Liver (tissue), 9 donors: ENCODE data around the gene FRAS1. TPM values are rescaled to one million over a fixed set of nuclear protein-coding genes. Genes with fewer than 3 reads are reported as not detected.

Source experiments
- DNase-seq: peaks from one replicate; pipeline ENCODE4 v3.0.0-alpha.2; 2017; ENCODE audit warnings: low spot score
- H3K27ac ChIP-seq, 2 donors: one replicate each; pipeline ENCODE4 v1.7.0; 2013; ENCODE audit warnings: inconsistent platforms in 2 of 2, low read length in 2 of 2, control low read depth in 1 of 2, low read depth in 1 of 2, mild to moderate bottlenecking in 1 of 2
- H3K27me3 ChIP-seq, 4 donors: one replicate each; pipeline versions ENCODE4 v1.6.1 to v1.7.0; 2013; ENCODE audit warnings: low read length in 3 of 4, inconsistent platforms in 1 of 4, mild to moderate bottlenecking in 1 of 4, moderate library complexity in 1 of 4; ENCODE audit not compliant: control insufficient read depth in 4 of 4, insufficient read depth in 4 of 4
- H3K36me3 ChIP-seq, 4 donors: one replicate each; pipeline versions ENCODE4 v1.6.1 to v1.7.0; 2013; ENCODE audit warnings: low read length in 3 of 4, mild to moderate bottlenecking in 3 of 4, low read depth in 1 of 4, moderate library complexity in 1 of 4; ENCODE audit not compliant: control insufficient read depth in 4 of 4, insufficient read depth in 3 of 4
- H3K4me1 ChIP-seq, 4 donors: one replicate each; pipeline versions ENCODE4 v1.6.1 to v1.7.0; 2013; ENCODE audit warnings: low read length in 3 of 4, mild to moderate bottlenecking in 3 of 4, moderate library complexity in 1 of 4; ENCODE audit not compliant: control insufficient read depth in 4 of 4, insufficient read depth in 4 of 4
- H3K4me3 ChIP-seq, 3 donors: one replicate each; pipeline versions ENCODE4 v1.6.1 to v1.7.0; 2013; ENCODE audit warnings: low read length in 3 of 3, control low read depth in 1 of 3, low read depth in 1 of 3, mild to moderate bottlenecking in 1 of 3
- H3K9ac ChIP-seq, 2 donors: one replicate each; pipeline ENCODE4 v1.7.0; 2013; ENCODE audit warnings: low read length in 2 of 2, mild to moderate bottlenecking in 2 of 2, moderate library complexity in 2 of 2, control low read depth in 1 of 2, low read depth in 1 of 2
- H3K9me3 ChIP-seq, 4 donors: one replicate each; pipeline versions ENCODE4 v1.6.1 to v1.7.0; 2013; ENCODE audit warnings: low read length in 3 of 4; ENCODE audit not compliant: control insufficient read depth in 4 of 4
- CTCF ChIP-seq: fragments of 150-350 bp; IDR thresholded peaks from 2 replicates; pipeline ENCODE4 v1.5.1; 2017; ENCODE audit warnings: improper control_type of control experiment, low read depth, low read length; ENCODE audit not compliant: missing input control
- FOXA1 ChIP-seq: IDR thresholded peaks from 2 replicates; pipeline ENCODE4 v1.6.1; 2016; ENCODE audit warnings: antibody characterized with exemption
- FOXA2 ChIP-seq: IDR thresholded peaks from 2 replicates; pipeline ENCODE4 v1.6.1; 2016; ENCODE audit warnings: antibody characterized with exemption
- GABPA ChIP-seq, 2 donors: IDR thresholded peaks in 1 of 2; conservative IDR thresholded peaks in 1 of 2; 2 replicates each; pipeline ENCODE4 v1.6.1; 2016; ENCODE audit warnings: antibody characterized with exemption in 2 of 2, mild to moderate bottlenecking in 1 of 2, moderate library complexity in 1 of 2
- HNF4A ChIP-seq, 2 donors: conservative IDR thresholded peaks; 2 replicates each; pipeline ENCODE4 v1.6.1; 2016; ENCODE audit warnings: antibody characterized with exemption in 2 of 2, mild to moderate bottlenecking in 2 of 2
- HNF4G ChIP-seq: IDR thresholded peaks from 2 replicates; pipeline ENCODE4 v1.6.1; 2016; ENCODE audit warnings: antibody characterized with exemption
- NR2F2 ChIP-seq: IDR thresholded peaks from 2 replicates; pipeline ENCODE4 v1.6.1; 2016; ENCODE audit warnings: antibody characterized with exemption
- RXRA ChIP-seq, 2 donors: IDR thresholded peaks; 2 replicates each; pipeline ENCODE4 v1.6.1; 2017 to 2018; ENCODE audit warnings: antibody characterized with exemption in 2 of 2, mild to moderate bottlenecking in 1 of 2
- TAF1 ChIP-seq: conservative IDR thresholded peaks from 2 replicates; pipeline ENCODE4 v1.6.1; 2016; ENCODE audit warnings: antibody characterized with exemption, mild to moderate bottlenecking
- YY1 ChIP-seq: IDR thresholded peaks from 2 replicates; pipeline ENCODE4 v1.6.1; 2016; ENCODE audit warnings: antibody characterized with exemption, mild to moderate bottlenecking
- ZBTB33 ChIP-seq: IDR thresholded peaks from 2 replicates; pipeline ENCODE4 v1.6.1; 2016; ENCODE audit warnings: antibody characterized with exemption
- WGBS: extraction: QIAGEN DNeasy Blood & Tissue Kit; methylation state at CpG from one replicate; pipeline ENCODE4 v1.1.7; 2013; 5-methylcytosine and 5-hydroxymethylcytosine counted together
- polyA plus RNA-seq, 2 donors: library from polyadenylated mRNA; stranded (reverse) in 1 of 2; unstranded in 1 of 2; fragments of 200-250 nt in 1 of 2; fragments of >200 nt in 1 of 2; fragmentation: Nextera tagmentation in 1 of 2; extraction: Ambion mirVana in 1 of 2; gene quantifications; one replicate each; pipeline versions ENCODE4 v1.2.1 to v1.2.3, GENCODE V29; 2013 to 2015
- total RNA-seq, 2 donors: library from RNA; depleted of rRNA; stranded (reverse); fragments of >200 nt; gene quantifications; one replicate each; pipeline ENCODE4 v1.2.3, GENCODE V29; 2014
- donor health status: healthy.
- donor health status: healthy.
- donor health status: healthy.
- donor health status: healthy.
- donor health status: healthy.

The FRAS1 gene
- total and polyA plus RNA-seq, 4 donors = 0.08 to 6.0 (median 1.1) TPM

DNA sequence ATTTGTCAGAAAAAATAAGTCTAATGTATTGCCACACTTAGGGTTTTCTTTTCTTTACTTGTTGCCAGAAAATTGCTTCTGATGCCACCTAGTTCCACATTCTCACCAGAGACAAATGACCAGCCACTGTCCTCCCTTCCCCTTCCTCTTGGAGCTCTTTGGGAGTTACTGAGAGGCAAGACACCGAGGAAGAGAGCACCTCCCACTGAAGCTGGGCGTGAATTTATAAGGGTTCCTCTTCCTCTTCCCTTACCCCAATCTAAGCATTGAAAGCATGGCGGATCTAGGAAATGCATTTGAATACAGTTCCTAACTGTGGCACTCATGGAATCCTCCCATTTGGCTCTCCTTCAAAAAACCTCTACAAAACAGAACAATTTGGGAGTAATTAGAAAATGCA lies 524.5 kb downstream of the FRAS1 start:
- Histone ChIP-seq H3K9me3 (no peaks in the 10 kb centered on the region), H3K9ac (no peak overlapping the region), H3K4me3 (no peak overlapping the region), H3K4me1 (no peaks in the 10 kb centered on the region), H3K36me3 (no peaks in the 10 kb centered on the region), H3K27ac (no peak overlapping the region), H3K27me3 (no peaks in the 10 kb centered on the region)
- no peak for DNase-seq
- 87% methylated on average over 3 of the region's 3 CpGs for WGBS
- TF ChIP-seq RXRA (IDR thresholded peaks at IDR 0.05) (no peak), ZBTB33 (no peak), FOXA2 (no peak), TAF1 (no peak)

- Histone ChIP-seq H3K9me3 (no peaks in the 10 kb centered on the region), H3K27me3 (no peaks in the 10 kb centered on the region), H3K9ac (no peak overlapping the region), H3K4me1 (no peaks in the 10 kb centered on the region), H3K36me3 (peaks cover 0 to 2% (median 0%) of the 10 kb centered on the region in 4 donors), H3K27ac (no peak overlapping the region), H3K4me3 (no peak overlapping the region)
- WGBS = 58% methylated on average over 4 of the region's 4 CpGs
- TF ChIP-seq RXRA (IDR thresholded peaks at IDR 0.05) (peak in 1 of 2 donors; percentile 74), NR2F2 (no peak)
- no peak for DNase-seq
These were observed 527.9 kb downstream of the FRAS1 start for GRCh38 chr4:78584863-78585547.

- no peaks in the 10 kb centered on the region for H3K9me3 ChIP-seq
- H3K27me3 ChIP-seq = no peaks in the 10 kb centered on the region
- H3K27ac ChIP-seq = no peak overlapping the region
- H3K4me1 ChIP-seq = no peaks in the 10 kb centered on the region
- H3K4me3 ChIP-seq = no peak overlapping the region
- H3K9ac ChIP-seq = no peak overlapping the region
- DNase-seq = no peak
- no peak for TF ChIP-seq HNF4G
- TF ChIP-seq CTCF = no peak
- TF ChIP-seq ZBTB33 = no peak
- no peak for TF ChIP-seq YY1
- no peak for TF ChIP-seq GABPA (IDR thresholded peaks at IDR 0.05 in 1 of 2, conservative IDR thresholded peaks at IDR 0.05 in 1 of 2)
- TF ChIP-seq HNF4A (conservative IDR thresholded peaks at IDR 0.05) = no peak
- no peak for TF ChIP-seq TAF1
- no peak for TF ChIP-seq FOXA1
- peaks cover 0 to 2% (median 0%) of the 10 kb centered on the region in 4 donors for H3K36me3 ChIP-seq
- WGBS = 46% methylated on average over 1 of the region's 1 CpG
These were observed 528.5 kb downstream of the FRAS1 start for GRCh38 chr4:78585633-78586032.
